ENCODE measurements around the gene TIE1.
A peak's percentile ranks its signal among the peaks of the same experiment; 100 is the strongest.

The TIE1 gene

DNA sequence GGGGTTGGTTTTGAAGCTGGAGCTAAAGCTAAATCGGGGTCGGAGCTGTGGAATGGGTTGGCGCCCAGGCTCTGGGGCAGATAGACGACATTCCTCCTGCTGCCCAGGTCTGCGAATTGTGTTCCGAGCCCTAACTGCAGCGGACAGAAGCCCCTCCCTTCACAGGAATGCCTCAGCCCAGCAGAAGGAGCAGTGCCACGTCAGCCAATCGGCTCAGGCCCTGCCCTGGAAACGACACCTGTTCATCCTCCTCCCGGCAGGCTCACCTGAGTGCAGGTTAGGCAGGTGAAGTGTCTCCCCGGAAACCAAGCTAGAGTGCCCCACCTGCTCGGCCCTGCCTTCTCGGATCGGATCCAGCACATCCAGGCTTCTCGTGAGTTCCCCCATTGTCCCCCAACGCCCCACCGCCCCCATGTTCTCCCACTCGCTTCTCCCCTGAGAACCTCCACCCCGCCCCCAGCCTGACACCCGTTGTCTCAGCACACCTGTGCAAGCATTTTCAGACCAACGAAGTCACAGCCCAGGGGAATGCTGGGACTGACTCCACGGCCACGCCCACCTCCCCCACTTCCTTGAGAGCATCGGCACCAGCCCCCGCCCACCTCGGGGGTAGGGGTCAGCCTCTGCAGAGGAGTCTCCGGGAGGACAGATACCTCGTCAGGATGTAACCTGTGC is 30.2 kb upstream of the TIE1 start:
- no peaks in the 10 kb centered on the region for H3K36me3 Mint-ChIP-seq (ENCODE audit: low read depth)
- H3K4me1 Mint-ChIP-seq (ENCODE audit: low read depth) = peaks cover 37% of the 10 kb centered on the region
- no peaks in the 10 kb centered on the region for H3K9me3 Mint-ChIP-seq
- H3K4me3 Mint-ChIP-seq = peak overlapping the region; percentile 44
- H3K27me3 Mint-ChIP-seq = peaks cover 28% of the 10 kb centered on the region
- intact Hi-C loops (cut with micrococcal nuclease) = no loop called here
- H3K27ac Mint-ChIP-seq = peak overlapping the region; percentile 30

DNA sequence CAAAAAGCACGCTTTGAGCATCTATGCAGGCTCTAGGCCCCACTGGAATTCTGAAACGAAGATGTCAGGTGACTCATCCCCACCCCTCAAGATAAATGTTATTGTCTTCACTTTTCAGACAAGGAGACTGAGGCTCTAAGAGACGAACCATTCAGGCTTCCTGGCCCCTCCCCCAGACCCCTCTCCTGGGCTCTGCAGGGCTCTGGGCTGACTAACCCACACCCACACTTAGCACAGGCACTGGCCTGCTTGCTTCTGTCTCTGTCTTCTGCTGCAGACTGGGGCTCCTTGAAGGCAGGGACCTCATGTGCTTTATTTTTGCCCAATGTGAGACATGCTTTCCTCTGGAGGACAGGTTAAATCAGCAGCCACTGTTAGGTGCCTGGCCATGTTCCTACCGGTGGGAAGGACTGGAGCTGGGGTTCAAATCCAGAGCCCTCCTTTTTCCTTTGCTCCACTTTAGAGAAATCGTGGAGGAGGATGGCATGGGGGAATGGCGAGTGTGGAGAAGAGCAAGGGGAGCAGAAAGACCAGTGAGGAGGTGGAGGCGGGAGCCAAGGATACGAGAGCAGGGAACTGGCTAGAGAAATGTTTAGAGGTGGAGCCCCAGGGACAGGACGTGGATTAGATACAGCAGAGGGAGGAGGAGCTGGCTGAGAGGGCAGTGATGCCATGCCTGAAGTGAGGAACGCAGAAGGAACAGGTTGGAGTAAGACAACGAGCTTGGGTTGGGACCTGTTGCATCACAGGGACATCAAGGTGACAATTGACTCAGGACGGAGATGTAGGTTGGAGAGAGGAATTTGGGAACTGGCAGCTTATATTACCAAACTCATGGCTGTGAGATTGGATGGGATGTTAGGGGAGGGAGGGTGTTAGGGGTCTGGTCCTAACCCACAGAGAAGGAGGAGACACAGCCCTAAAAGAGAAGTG is 29.3 kb upstream of the TIE1 start:
- Mint-ChIP-seq H3K27me3 (peaks cover 30% of the 10 kb centered on the region), H3K27ac (no peak overlapping the region), H3K36me3 (ENCODE audit: low read depth) (no peaks in the 10 kb centered on the region), H3K4me1 (ENCODE audit: low read depth) (peaks cover 37% of the 10 kb centered on the region), H3K9me3 (no peaks in the 10 kb centered on the region), H3K4me3 (no peak overlapping the region)
- intact Hi-C loops (cut with micrococcal nuclease) = no loop called here

DNA sequence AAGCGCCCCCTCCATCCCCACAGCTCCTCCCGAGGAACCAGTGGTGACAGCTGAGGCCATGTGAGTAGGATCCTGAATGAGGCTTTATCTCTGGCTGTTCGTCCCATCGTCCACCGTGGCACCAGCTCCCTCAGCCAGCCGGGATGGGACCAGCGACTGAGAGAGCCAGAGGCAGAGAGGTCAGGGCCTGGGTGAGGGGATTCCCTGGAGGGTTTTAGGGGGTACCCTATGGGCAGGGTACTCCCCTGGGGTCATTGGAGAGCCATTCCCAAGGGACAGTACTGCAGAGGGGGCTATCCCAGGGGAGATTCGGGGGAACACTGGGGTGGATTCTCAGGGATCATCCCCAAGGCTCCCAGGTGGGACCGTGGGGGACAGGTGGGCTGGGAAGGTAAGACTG is 28.6 kb upstream of the TIE1 start:
- Mint-ChIP-seq H3K4me1 (ENCODE audit: low read depth) (peaks cover 37% of the 10 kb centered on the region), H3K27ac (no peak overlapping the region), H3K27me3 (peaks cover 30% of the 10 kb centered on the region), H3K36me3 (ENCODE audit: low read depth) (no peaks in the 10 kb centered on the region), H3K4me3 (no peak overlapping the region), H3K9me3 (no peaks in the 10 kb centered on the region)
- intact Hi-C loops (cut with micrococcal nuclease) = no loop called here

GRCh38 chr1:43272576-43273571 is 27.9 kb upstream of the TIE1 start:
- peaks cover 29% of the 10 kb centered on the region for H3K27me3 Mint-ChIP-seq
- H3K4me1 Mint-ChIP-seq (ENCODE audit: low read depth) = peaks cover 37% of the 10 kb centered on the region
- H3K36me3 Mint-ChIP-seq (ENCODE audit: low read depth) = no peaks in the 10 kb centered on the region
- H3K4me3 Mint-ChIP-seq = no peak overlapping the region
- intact Hi-C loops (cut with micrococcal nuclease) = no loop called here
- H3K9me3 Mint-ChIP-seq = no peaks in the 10 kb centered on the region
- H3K27ac Mint-ChIP-seq = no peak overlapping the region

DNA sequence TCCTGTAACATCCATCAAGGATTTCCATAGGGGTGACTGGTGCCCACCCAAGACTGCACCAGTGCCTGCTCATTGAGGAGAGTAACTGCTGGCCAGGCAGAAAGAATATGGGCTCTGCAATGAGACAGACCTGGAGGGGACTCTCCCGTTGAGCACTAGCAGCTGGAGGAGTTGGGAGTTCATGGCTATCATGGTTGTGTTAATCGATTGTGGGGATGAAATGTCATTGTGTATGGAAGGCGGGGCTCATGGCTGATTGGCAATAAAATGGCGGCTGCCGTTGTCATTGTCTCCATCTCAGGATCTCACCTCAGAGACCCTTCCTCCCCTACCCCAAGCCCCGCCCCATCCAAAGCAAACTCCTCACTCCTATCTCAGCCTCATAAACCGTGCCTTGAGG is 27.1 kb upstream of the TIE1 start:
- H3K4me3 Mint-ChIP-seq = no peak overlapping the region
- H3K9me3 Mint-ChIP-seq = no peaks in the 10 kb centered on the region
- H3K36me3 Mint-ChIP-seq (ENCODE audit: low read depth) = no peaks in the 10 kb centered on the region
- H3K27ac Mint-ChIP-seq = no peak overlapping the region
- intact Hi-C loops (cut with micrococcal nuclease) = no loop called here
- H3K4me1 Mint-ChIP-seq (ENCODE audit: low read depth) = peaks cover 37% of the 10 kb centered on the region
- peaks cover 28% of the 10 kb centered on the region for H3K27me3 Mint-ChIP-seq

GRCh38 chr1:43274125-43274803 is 26.5 kb upstream of the TIE1 start:
- peaks cover 37% of the 10 kb centered on the region for H3K4me1 Mint-ChIP-seq (ENCODE audit: low read depth)
- no peak overlapping the region for H3K4me3 Mint-ChIP-seq
- H3K27me3 Mint-ChIP-seq = peaks cover 28% of the 10 kb centered on the region
- peak overlapping the region; percentile 18 for H3K27ac Mint-ChIP-seq
- no peaks in the 10 kb centered on the region for H3K36me3 Mint-ChIP-seq (ENCODE audit: low read depth)
- H3K9me3 Mint-ChIP-seq = no peaks in the 10 kb centered on the region
- intact Hi-C loops (cut with micrococcal nuclease) = no loop called here

DNA sequence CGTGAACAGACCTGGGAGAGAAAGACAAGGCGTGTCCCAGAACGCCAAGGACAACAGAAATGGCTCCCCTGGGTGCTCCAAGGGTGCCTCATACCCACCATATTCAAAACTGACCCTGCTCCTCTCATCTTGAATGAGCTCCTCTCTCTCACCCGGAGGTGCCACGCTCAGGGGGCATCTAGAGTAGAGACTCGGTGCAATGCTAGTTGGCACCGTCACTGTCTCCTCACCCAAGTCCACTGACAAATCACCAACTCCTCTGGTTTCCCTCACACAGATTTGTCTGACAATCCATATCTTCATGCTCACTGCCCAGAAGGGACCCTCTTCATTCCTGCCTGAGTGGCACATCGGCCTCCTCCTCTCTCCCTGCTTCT is 26.0 kb upstream of the TIE1 start:
- intact Hi-C loops (cut with micrococcal nuclease) = no loop called here
- Mint-ChIP-seq H3K36me3 (ENCODE audit: low read depth) (no peaks in the 10 kb centered on the region), H3K27me3 (peaks cover 24% of the 10 kb centered on the region), H3K27ac (peak overlapping the region; percentile 18), H3K9me3 (no peaks in the 10 kb centered on the region), H3K4me1 (ENCODE audit: low read depth) (peaks cover 33% of the 10 kb centered on the region), H3K4me3 (no peak overlapping the region)

DNA sequence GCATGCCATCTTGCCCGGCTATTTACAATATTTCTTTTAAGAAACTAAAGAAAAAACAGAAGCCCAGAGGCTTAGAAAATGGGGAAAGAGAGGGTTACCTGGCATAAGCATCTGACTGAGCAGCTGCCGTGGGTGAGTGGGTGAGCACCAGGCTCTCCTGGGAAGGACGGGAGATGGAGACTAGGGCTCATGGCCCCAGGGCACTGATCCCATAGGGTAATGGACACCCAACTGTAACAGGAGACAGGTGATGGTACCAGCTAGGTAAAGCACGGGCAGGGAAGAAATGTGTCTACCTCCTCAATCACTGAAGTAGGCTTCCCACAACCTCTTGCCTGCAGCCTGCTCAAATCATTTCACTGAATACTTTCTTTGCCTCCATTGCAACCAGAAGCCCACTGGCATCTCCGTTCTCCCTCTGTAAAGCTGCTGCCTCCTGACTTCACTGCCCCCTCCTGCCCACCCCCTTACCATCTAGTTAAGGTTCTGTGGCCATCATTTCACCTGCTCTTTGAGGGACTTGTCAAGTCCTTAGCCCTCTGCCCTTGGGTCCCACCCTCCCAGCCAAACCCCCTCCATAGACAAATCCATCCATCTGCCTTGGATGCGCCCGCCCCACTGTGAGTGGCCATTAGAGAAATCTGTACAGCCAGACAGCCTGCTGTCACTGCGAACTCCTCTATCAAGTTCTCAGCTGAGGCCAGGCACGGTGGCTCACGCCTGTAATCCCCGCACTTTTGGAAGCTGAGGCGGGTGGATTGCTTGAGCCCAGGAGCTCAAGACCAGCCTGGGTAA is 24.8 kb upstream of the TIE1 start:
- Mint-ChIP-seq H3K36me3 (ENCODE audit: low read depth) (no peaks in the 10 kb centered on the region), H3K4me3 (no peak overlapping the region), H3K27me3 (peaks cover 11% of the 10 kb centered on the region), H3K27ac (peak overlapping the region; percentile 18), H3K9me3 (no peaks in the 10 kb centered on the region), H3K4me1 (ENCODE audit: low read depth) (peaks cover 20% of the 10 kb centered on the region)
- intact Hi-C loops (cut with micrococcal nuclease) = no loop called here

DNA sequence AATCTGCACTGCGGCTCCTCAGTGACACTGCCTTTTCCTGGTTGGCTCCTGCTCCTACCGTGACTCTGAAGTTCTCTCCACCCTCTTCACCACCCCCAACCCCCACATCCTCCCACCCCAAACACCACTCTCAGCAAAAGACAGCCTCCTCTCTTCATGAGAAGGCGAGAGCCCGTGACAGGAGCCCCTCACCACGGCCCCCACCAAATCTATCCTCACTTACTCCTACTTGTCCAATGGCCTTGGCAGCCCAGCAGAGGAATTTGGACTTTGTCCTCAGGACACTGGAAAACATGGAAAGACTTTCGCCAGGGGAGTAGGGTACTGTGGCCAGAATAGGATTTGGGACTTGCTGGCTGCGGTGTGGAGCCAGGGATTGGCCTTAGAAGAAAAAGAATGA is 24.1 kb upstream of the TIE1 start:
- Mint-ChIP-seq H3K36me3 (ENCODE audit: low read depth) (no peaks in the 10 kb centered on the region), H3K4me3 (no peak overlapping the region), H3K4me1 (ENCODE audit: low read depth) (peaks cover 14% of the 10 kb centered on the region), H3K9me3 (no peaks in the 10 kb centered on the region), H3K27ac (no peak overlapping the region), H3K27me3 (peaks cover 5% of the 10 kb centered on the region)
- intact Hi-C loops (cut with micrococcal nuclease) = no loop called here

- Mint-ChIP-seq H3K4me3 (no peak overlapping the region), H3K9me3 (no peaks in the 10 kb centered on the region), H3K27me3 (peaks cover 2% of the 10 kb centered on the region), H3K36me3 (ENCODE audit: low read depth) (no peaks in the 10 kb centered on the region), H3K27ac (no peak overlapping the region), H3K4me1 (ENCODE audit: low read depth) (peaks cover 12% of the 10 kb centered on the region)
- intact Hi-C loops (cut with micrococcal nuclease) = no loop called here
These were observed 23.5 kb upstream of the TIE1 start for GRCh38 chr1:43277116-43277876.

DNA sequence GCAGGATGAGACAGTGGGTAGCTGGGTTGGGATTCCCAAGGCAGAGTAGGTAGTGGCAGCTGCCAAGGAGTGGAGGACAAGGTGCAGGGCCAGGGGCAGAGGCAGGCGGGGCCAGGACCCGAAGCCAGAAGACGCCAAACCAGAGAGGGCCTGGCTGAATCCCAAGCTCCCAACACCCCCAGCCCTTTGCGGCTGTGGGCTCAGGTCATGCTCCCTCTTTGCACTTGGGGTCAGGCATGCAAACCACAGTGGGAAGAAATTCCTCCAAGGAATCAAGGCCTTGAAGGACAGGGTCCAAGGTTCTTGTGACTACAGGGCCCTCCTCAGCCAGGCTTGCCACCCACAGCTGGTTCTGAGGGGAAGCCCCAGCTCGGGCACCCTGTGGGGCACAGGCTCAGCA is 21.6 kb upstream of the TIE1 start:
- Mint-ChIP-seq H3K4me1 (ENCODE audit: low read depth) (peaks cover 14% of the 10 kb centered on the region), H3K27ac (no peak overlapping the region), H3K4me3 (no peak overlapping the region), H3K36me3 (ENCODE audit: low read depth) (no peaks in the 10 kb centered on the region), H3K27me3 (peaks cover 2% of the 10 kb centered on the region), H3K9me3 (no peaks in the 10 kb centered on the region)
- intact Hi-C loops (cut with micrococcal nuclease) = no loop called here

DNA sequence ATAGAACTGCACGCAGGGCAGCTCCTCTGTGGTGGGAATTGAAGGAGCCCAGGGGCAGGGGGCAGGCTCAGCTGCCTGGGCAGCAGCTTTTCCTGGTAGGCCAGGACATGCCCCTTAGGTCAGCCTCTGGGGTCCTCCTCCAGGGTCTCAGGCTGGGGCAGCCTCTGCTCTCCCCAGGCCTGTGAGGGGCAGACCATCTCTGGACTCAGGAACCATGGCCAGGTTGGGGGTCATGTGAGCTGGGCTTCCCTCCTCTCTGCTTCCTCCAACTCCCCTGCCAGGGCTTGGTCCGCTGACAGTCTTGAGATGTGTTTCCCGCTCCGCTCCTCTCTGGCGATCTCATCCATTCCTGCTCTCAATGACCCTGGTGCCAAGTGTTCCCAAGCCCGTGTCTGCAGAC is 21.1 kb upstream of the TIE1 start:
- intact Hi-C loops (cut with micrococcal nuclease) = no loop called here
- peaks cover 14% of the 10 kb centered on the region for H3K4me1 Mint-ChIP-seq (ENCODE audit: low read depth)
- H3K27me3 Mint-ChIP-seq = peaks cover 2% of the 10 kb centered on the region
- no peak overlapping the region for H3K4me3 Mint-ChIP-seq
- H3K27ac Mint-ChIP-seq = no peak overlapping the region
- H3K36me3 Mint-ChIP-seq (ENCODE audit: low read depth) = no peaks in the 10 kb centered on the region
- H3K9me3 Mint-ChIP-seq = no peaks in the 10 kb centered on the region

Measured in dendritic cell treated with granulocyte-macrophage colony-stimulating factor and Interleukin-4, amounts not matched to agents 40 ng/mL and 50 ng/mL, for 4 days (primary cell).